GM19035 (cell line): ENCODE data around the gene SERPINE1.

Source experiments
- ATAC-seq: cut with Tn5 transposase; IDR thresholded peaks from one replicate; pipeline ENCODE4 v1.9.1; 2021; ENCODE audit not compliant: unreplicated experiment

Gene SERPINE1

DNA sequence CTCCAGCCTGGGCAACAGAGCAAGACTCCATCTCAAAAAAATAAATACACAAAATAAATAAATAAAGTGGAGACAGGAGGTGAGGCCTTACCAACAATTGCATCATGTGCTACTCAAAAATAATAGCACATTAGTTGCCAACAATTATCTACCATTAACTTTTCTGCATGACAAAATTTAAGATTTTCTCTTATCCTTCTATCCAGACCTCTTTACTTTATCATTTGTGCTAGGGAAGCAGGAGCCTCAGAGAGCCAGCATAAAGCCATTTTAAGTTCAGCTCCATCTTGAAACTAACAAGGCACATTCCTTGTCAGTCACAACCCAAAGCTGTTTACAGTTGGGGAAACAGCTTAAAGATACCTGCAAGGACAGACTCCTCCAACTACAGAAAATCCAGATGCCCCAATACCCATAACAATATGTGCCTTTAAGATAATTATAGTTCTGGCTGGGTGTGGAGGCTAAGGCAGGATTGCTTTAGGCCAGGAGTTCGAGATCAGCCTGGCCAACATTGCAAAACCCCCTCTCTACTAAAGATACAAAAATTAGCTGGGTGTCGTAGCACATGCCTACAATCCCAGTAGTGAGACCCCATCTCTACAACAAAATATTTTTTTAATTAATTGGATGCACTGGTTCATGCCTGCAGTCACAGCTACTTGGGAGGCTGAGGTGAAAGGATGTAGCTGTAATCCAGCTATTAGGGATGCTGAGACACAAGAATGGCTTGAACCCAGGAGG lies 25.2 kb downstream of the SERPINE1 start:
- ATAC-seq: no peak

DNA sequence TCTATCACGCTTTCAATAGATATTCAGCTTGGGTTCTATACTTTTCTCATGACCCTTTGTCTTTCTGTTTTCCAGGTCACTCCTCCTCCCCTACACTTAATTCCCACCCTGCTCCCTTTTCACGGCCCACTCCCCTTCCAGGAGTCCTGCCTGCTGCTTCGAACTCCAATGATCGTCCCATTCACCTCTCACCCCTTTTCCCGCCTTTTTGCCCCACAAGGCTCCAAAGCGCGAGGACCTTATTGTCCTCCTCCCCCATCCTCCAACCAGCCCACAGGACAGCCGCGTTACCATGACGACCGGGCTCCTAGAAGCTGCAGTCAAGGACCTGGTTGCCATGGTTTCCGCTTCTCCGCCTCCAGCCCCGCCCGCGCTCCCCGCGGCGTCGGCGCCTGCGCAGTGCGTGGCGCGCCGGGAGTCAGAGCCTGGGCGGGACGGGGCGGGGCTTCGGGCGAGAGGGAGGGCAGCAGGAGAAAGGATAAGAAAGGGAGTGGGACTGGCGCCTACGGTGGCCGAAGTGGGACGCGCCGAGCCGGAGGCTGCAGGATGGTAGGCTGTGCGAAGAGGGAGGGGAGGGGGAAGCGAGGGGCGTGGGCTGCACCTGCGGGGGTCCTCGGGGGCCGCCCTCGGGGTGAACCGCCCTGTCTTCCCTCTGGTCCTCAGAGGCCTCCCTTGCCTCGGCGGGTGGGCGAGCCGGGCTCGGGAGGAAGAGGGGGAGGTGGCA lies 27.2 kb downstream of the SERPINE1 start, which contains the start of gene AP1S1:
Gene AP1S1 (plus strand): TSS at position 508 of the 724 bp plus-strand sequence. CDS start 39 bp downstream, at position 547.
- ATAC-seq: peak; percentile 76

DNA sequence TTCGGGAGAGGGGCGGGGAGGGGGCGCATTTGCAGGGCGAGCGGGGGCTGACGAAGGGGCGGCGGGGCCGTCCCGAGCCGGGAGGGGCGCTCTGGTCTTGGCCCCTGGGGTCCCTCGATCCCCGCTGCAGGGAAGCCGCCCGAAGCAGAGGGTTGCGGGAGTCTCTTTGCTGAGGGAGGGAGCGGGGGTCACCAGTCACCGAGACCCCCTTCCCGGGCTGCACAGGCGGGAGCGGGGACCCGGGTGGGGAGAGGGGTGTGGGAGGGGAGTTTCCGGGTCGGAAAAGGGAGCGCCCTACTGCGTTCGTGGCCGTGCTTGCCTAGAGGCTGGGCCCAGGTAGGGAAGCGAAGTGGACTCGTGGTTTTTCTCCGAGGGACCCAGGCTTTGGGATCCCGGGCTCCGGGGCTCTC lies 27.8 kb downstream of the SERPINE1 start:
- ATAC-seq: peak; percentile 28

DNA sequence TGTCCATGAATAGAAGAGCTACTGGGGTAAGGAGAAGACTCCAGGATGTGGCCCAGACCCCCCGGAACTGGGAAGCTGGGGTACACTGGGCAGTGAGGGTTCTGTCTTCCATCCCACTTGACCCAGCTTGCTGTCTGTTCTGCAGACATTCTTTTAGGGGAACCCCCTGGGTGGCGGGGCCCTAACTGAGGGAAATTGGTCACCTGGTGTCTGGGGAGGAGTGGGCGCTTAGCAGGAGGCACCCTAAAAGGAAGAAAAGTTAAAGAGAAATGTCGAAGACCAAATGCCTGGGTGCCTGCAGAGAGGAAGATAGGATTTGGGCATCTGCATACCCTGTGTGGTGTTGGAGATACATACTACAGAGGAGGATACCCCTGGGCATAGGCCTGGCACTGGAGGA lies 28.4 kb downstream of the SERPINE1 start:
- ATAC-seq: no peak

DNA sequence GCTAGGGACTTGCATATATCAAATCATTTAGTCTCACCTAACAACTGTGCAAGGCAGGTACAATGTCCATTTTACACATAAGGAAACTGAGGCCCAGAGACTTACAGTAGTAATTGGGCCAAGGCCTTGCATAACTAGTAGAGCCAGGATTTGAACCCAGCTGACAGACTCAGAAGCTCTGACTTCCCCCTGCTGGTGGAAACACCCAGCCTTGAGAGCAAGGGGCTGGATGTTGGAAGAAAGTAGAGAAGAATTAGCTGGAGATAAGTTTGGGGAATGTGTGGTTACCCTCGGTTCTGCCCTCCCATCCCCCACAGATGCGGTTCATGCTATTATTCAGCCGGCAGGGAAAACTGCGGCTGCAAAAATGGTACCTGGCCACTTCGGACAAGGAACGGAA lies 29.4 kb downstream of the SERPINE1 start:
- ATAC-seq: no peak

DNA sequence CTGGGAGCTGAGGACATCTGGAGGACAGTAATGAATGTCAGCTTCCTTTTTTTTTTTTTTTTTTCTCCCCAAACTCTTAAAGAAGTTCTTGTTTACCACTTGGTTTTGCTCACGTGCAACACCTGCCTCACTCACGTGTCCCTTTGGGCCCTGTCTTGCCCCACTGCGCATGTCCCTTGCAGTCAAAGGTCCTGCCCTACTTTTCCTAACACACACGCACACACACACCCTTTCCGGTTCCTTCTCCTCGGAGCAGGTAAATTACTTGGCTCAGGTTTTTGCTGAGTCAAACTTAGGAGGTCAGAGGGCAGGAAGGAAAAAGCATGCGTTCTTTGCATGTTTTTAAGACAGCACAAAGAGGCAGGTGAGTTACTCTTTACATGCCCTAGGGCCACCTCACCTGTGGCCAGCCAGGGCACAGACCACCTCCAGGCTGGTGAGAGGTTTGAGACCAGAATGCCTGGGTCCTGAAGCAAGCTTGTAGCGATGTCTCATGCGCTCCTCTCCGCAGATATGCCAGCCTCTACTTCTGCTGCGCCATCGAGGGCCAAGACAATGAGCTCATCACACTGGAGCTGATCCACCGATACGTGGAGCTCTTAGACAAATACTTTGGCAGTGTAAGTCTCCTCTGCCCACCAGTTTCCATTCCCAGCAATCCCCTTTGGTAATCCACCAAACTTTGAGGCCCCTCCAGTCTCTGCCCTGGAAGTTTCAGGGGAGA lies 30.1 kb downstream of the SERPINE1 start:
- no peak for ATAC-seq

DNA sequence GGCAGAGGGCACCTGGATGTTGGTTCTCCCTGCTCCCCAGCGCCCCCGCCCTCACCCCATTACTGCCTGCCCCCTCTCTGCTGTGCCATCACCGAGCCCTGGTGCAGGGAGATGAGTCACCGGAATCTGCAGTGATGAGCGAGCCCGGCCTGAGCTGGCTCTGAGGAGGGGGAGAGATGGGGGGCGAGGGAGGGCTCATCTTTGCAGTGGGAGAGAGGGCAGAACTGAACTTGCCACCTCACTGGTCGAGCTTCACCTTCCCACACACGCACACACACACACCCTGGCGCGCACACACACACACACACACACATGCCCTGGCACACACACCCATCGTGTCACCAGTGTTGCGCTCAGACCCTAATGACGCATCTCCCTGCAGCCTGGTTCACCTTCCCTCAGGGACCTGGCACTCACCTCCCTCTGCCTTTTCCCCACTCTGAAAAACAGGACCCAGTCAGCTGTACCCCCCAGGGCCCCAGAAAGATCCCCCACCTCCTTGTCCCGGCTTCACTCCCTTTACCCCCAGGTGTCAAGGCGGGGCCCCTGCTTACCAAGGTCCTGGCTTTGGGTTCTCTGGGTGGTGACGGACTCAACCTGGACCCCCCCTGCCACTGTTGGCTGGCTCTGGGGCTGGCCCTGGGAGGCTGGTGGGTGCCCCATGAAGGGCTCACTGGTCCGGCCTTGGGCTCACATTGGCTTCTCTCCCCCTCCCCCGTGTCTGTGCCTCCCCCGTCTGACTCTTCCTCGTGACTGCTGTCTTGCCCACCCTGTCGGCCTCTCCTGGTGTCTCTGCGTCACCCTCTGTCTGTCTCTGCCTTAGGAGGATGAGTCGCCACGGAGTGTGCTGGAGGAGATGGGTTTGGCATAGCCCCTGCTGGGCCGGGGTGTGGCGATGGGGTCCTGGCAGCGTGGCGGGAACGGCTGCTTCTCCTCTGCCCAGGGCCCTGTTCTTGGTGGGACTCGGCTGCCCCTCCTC lies 33.1 kb downstream of the SERPINE1 start:
- no peak for ATAC-seq

DNA sequence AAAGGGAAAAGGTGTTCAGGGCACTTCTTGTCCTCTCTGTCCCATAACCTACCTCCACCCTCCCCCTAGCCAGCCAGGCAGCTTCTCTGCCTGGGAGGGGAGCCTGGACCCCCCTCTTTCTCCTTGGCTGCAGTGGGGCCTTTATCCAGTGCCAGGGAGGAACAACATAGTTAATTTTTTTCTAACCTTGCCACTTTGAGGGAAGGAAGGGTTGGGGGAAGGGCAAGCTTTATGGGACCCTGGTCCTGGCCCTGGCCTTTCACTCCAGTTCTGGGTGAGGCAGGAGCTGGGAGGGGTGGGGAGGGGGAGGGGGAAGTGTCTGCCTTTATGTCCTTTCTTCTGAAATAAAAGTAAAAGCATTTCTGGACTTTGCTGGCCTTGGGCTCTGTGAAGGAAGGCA lies 34.0 kb downstream of the SERPINE1 start:
- no peak for ATAC-seq

DNA sequence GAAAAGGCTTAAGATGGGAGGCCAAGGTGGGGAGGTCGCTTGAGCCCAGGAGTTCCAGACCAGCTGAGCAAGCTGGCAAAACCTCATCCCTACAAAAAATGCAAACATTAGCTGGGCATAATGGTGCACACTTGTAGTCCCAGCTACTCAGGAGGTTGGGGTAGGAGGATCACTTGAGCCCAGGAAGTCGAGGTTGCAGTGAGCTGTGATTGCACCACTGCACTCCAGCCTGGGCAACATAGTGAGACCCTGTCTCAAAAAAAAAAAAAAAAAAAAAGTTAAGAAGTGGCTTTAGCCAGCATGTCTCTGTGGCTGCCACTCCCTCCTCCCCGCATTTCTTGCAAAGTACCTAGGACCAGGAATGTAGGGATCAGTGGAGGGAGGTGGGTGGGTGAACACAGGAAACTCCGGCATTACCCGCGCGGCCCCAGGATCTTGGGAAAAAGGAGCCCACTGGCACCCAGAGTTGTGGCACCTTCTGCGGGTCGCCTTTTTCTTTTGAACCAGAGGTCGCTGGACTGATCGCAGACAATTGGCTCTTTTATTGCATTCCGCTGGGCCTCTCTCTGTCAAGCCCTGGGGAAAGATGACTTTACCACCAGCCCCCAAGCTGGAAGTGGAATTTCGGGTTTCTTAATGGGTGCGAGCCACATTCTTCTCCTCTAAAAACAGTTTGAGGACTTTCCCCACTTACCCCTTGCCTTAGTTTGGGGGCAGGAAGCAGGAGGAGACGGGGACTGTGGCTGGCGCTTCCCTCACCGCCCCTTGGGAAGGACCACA lies 35.0 kb downstream of the SERPINE1 start:
- no peak for ATAC-seq

DNA sequence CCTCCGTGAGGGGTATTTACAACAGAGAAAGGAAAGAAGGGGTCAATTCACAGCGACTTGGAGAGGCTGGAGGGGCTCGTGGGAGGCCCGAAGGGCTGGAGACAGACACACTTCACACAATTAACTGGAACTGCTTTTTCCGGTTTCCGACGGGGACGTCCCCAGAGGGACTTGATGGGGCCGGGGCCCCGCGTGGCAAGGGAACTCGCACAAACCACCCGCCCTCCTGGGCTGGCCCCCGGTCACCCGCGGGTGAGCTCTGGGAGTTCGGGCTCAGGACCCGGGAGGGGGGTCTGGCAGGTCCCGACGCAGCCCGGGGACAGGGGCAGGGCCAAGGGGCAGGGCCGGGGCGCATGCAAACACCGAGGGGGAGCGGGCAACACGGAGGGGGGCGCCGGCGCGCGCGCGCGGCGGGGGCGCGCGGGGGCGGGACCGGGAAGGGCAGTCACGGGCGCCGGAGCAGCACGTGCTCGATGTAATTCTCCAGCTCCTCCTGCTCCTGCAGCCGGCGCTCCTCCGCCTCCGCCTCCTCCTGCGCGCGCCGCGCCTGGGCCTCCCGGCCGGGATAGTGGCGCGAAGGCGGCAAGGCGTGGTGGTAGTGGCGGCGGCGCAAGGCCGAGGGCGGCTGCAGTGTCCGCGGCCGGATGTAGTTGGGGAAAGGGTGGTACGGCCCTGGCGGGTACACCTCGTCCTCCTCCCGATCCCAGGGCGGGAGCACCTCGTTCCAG lies 35.8 kb downstream of the SERPINE1 start:
- ATAC-seq: no peak

DNA sequence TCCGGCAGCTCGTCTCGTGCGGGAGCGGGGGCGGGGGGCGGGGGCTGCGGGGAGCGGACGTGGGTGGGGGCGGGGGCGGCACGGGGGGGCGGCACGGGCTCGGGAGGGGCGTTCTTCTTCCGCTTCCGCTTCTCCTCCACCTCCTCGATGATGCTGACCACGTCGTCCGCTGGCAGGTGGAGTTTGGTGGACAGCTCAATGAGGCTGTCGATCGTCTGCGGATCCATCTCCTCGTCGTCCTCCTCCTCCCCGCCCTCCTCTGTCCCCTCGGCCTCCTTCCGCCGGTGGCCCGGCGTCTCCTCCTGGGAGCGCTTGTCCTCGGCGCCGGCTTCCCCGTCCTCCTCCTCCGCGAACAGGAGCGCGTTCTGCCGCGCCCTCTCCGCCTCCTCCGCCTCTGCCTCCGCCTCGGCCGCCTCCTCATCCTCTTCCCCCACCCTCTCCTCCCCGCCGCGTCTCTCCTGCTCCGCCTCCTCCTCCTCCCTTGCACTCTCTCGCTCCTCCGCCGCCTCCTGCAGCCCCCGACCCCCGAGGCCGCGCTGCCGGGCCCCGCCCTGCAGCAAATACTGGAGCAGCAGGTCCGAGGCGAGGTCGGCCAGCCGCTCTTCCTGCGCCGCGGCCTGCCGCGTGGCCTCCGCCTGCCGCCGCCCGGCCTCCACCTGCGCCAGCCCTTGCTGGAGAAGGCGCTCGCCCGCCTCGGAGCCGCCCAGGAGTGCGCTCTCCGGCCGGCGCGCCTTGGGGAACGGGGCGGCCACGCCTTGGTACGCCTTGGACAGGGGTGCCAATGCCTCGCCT lies 36.6 kb downstream of the SERPINE1 start:
- no peak for ATAC-seq

DNA sequence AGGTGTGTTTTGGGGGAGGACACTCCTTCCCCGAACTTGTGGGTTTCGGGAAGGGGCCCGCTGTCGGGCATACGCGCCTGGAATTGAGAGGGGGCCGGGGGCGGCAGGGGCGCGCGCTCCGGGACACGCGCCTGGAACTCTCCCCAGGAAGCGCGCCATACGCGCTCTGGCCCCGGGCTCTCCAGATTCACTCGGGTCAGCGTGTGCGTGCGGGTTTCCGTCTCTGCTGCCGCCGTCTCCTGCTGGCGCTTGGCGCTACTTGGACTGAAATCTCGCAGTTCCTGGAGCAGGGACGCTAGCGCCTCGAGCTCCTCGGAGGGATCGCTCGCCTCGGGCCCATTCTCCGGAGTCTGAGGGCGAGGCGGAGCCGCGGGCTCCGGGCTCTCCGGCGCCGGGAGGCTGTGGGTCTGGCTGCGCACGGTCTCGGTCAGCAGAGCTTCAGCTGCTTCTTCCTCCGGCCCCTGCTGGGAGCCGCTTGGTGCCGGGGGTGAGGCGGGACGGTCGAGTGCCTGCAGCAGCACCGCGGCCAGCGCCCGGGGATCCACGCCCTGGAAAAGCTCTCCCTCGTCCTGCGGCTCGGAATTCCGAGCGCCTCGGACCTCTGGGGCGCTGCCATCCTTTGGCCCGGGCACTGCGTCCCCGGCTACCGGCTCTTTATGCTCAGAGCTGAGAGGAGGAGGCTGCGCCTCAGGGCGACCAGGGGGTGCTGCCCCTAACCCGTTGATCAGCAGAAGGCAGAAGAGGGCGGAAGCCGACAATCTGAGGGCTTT lies 37.4 kb downstream of the SERPINE1 start:
- no peak for ATAC-seq

DNA sequence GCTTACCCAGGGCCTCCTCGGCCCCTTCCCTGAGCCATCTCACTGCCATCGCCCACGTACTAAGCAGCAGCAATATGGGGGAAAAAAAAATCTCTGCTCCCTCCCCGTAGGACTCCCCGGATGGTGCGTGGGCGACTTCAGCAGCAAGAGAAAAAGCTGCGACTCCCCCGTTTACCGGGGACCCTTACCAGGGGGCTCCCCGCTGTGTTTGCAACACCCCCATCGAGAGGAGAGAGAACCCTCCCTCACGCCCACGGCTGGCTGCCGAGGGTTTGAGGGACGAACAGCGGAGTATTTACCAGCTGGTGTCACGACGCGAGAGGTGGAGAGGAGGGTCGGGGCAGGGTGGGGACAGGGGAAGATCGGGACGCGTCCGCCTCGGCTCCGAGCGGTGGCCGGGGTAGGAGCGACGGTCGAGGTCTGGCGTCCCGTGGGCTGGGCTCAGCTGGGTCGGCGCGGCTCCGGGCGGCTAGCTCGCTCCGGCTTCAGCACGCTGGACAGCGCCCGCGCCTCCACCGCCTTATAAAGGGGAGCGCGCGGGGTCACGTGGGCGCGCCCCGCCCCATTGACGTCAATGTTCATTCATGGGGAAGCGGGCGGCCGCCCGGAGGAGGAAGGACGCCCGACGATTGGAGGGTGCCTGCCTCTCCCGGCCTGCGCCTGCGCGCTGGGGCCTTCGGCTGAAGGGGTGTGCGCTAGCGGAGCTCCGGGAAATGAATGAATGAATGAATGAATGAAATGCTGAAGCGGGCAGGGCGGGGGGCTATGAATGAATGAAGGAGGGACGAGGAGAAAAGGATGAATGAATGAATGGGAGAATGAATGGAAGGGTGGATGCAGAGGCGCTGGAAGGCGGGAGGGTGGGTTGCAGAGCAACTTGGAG lies 38.4 kb downstream of the SERPINE1 start, which contains the start of gene VGF:
Gene VGF (minus strand): TSS at position 495 of the 883 bp plus-strand sequence. CDS start 726 bp downstream, outside the sequence.
- ATAC-seq: peak; percentile 69

DNA sequence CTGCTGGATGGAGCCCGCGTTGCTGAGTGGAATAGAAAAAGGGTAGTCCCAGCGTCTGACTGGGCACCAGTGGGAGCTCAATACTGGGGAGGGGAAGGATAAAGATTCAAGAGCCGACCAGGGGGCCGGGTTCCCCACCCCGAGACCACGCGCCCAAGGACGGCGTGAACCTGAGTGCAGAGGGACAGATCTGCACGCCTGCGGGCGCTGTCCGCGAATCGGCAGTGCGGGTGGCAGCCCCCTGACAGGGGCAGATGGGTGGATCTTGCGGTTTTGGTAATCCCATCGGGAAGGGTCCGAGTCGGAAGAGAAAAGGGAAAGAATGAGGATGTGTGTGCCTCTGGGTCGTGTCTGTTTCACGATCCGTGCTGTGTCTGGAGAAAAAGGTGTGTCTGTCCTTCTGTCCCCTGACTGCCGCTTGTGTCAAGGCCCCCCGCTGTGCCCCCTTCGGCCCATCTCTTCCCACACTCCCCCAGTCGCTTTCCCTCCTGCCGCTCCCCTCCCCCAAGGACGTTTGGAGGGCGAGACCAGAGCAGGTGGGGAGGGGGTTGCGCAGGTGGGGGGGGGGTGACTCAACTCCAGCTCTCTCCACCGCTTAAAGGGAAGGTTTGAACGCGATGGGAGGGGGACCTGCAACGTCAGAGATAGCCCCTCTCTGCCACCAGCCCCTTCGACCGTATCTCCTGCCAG lies 39.2 kb downstream of the SERPINE1 start:
- no peak for ATAC-seq

DNA sequence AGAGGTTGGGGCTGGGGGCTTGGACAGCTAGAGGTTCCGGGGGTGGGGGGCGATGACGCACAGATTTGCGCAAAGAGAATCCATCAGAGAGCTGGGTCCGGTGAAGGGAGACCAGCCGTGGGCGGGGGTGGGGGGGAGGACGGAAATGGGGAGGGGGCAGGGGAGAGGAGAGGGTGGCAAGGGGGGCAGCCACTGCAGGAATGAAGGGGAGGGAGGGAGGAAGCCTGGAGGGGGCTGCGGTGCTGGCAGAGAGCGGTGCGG lies 39.7 kb downstream of the SERPINE1 start:
- ATAC-seq: no peak
